Osteocyte (in vitro differentiated cells): ENCODE data around the gene CDC37L1. TPM values are rescaled to one million over a fixed set of nuclear protein-coding genes. Genes with fewer than 3 reads are reported as not detected.
"Not testable (repeated sequence)": the region's sequence is repeated elsewhere in the genome, so short reads cannot be mapped to it uniquely, and the experiment has no call there.

Experiments
- DNase-seq: peaks from one replicate; pipeline ENCODE4 v3.0.0; 2021; ENCODE audit warnings: mixed read lengths; ENCODE audit not compliant: unreplicated experiment; ENCODE audit errors: extremely low spot score
- H3K27ac Mint-ChIP-seq: one replicate; pipeline ENCODE4 v1.8.0; 2021; ENCODE audit warnings: mild to moderate bottlenecking, mixed read lengths; ENCODE audit not compliant: unreplicated experiment
- H3K27me3 Mint-ChIP-seq: one replicate; pipeline ENCODE4 v1.8.0; 2021; ENCODE audit warnings: mixed read lengths; ENCODE audit not compliant: unreplicated experiment
- H3K36me3 Mint-ChIP-seq: one replicate; pipeline ENCODE4 v1.8.0; 2021; ENCODE audit warnings: mixed read lengths; ENCODE audit not compliant: unreplicated experiment
- H3K4me1 Mint-ChIP-seq: one replicate; pipeline ENCODE4 v1.8.0; 2021; ENCODE audit warnings: mixed read lengths; ENCODE audit not compliant: unreplicated experiment
- H3K4me3 Mint-ChIP-seq: one replicate; pipeline ENCODE4 v1.8.0; 2021; ENCODE audit warnings: mild to moderate bottlenecking, moderate library complexity, mixed read lengths; ENCODE audit not compliant: unreplicated experiment
- H3K9me3 Mint-ChIP-seq: one replicate; pipeline ENCODE4 v1.8.0; 2021; ENCODE audit warnings: mixed read lengths; ENCODE audit not compliant: unreplicated experiment
- total RNA-seq: library from RNA; stranded (reverse); gene quantifications from 2 replicates; pipeline ENCODE4 v1.2.1, GENCODE V29; 2021
- TF ChIP-seq, protein P1 (sequence below): fragments of 200-600 bp; sonication (generic); IDR thresholded peaks from 2 replicates; pipeline ENCODE4 v1.5.0; 2021; ENCODE audit warnings: antibody characterized with exemption, mild to moderate bottlenecking, moderate library complexity

CDC37L1 gene
- total RNA-seq, 1 donor from 2014 or later, result 19.9 TPM

GRCh38 chr9:4642351-4642750, 37.0 kb upstream of the CDC37L1 start:
- H3K27ac Mint-ChIP-seq, result no peak overlapping the region
- H3K36me3 Mint-ChIP-seq, result no peaks in the 10 kb centered on the region
- H3K4me1 Mint-ChIP-seq, result peaks cover 3% of the 10 kb centered on the region
- H3K9me3 Mint-ChIP-seq, result no peaks in the 10 kb centered on the region
- peaks cover 10% of the 10 kb centered on the region for H3K27me3 Mint-ChIP-seq
- TF ChIP-seq, protein P1, sequence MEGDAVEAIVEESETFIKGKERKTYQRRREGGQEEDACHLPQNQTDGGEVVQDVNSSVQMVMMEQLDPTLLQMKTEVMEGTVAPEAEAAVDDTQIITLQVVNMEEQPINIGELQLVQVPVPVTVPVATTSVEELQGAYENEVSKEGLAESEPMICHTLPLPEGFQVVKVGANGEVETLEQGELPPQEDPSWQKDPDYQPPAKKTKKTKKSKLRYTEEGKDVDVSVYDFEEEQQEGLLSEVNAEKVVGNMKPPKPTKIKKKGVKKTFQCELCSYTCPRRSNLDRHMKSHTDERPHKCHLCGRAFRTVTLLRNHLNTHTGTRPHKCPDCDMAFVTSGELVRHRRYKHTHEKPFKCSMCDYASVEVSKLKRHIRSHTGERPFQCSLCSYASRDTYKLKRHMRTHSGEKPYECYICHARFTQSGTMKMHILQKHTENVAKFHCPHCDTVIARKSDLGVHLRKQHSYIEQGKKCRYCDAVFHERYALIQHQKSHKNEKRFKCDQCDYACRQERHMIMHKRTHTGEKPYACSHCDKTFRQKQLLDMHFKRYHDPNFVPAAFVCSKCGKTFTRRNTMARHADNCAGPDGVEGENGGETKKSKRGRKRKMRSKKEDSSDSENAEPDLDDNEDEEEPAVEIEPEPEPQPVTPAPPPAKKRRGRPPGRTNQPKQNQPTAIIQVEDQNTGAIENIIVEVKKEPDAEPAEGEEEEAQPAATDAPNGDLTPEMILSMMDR, result no peak
- DNase-seq, result no peak
- H3K4me3 Mint-ChIP-seq, result no peak overlapping the region

- Mint-ChIP-seq H3K27ac (no peak overlapping the region), H3K36me3 (no peaks in the 10 kb centered on the region), H3K27me3 (peaks cover 7% of the 10 kb centered on the region), H3K4me3 (no peak overlapping the region), H3K4me1 (no peaks in the 10 kb centered on the region), H3K9me3 (no peaks in the 10 kb centered on the region)
- TF ChIP-seq, protein P1, result no peak
- no peak for DNase-seq
Measured at GRCh38 chr9:4654084-4654483, 25.3 kb upstream of the CDC37L1 start.

DNA sequence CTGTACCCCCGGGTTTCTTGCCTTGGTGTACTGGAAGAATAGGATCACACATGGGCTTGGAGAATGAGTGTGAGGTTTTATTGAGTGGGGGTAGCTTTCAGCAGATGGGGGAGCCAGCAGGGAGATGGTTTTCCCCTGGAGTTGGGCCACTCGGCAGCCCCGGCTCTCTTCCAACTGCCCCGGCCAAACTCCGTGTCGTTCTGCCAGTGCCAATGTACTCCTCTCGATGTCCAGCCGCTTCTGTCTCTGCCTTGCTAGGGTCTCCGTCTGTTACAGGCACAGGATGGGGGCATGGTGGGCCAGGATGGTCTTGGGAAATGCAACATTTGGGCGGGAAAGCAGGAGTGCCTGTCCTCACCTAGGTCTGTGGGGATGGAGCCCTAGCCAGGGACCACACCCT, 24.8 kb upstream of the CDC37L1 start:
- no peaks in the 10 kb centered on the region for H3K9me3 Mint-ChIP-seq
- no peak overlapping the region for H3K27ac Mint-ChIP-seq
- H3K4me1 Mint-ChIP-seq, result no peaks in the 10 kb centered on the region
- peaks cover 7% of the 10 kb centered on the region for H3K27me3 Mint-ChIP-seq
- no peak overlapping the region for H3K4me3 Mint-ChIP-seq
- TF ChIP-seq, protein P1, result no peak
- H3K36me3 Mint-ChIP-seq, result no peaks in the 10 kb centered on the region
- no peak for DNase-seq

DNA sequence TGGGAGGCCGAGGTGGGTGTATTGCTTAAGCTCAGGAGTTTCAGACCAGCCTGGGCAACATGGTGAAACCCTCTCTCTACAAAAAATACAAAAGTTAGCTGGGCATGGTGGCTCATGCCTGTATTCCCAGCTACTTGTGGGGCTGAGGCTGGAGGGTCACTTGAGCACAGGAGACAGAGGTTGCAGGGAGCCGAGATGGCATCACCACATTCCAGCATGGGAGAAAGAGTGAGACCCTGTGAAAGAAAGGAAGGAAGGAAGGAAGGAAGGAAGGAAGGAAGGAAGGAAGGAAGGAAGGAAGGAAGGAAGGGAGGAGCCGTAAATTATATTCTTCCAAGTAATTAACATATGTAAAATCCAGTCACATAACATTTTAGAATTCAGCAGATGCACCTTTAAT, 23.2 kb upstream of the CDC37L1 start:
- not testable (repeated sequence) for H3K27me3 Mint-ChIP-seq, DNase-seq, H3K9me3 Mint-ChIP-seq, H3K36me3 Mint-ChIP-seq, H3K4me1 Mint-ChIP-seq, H3K4me3 Mint-ChIP-seq, H3K27ac Mint-ChIP-seq

DNA sequence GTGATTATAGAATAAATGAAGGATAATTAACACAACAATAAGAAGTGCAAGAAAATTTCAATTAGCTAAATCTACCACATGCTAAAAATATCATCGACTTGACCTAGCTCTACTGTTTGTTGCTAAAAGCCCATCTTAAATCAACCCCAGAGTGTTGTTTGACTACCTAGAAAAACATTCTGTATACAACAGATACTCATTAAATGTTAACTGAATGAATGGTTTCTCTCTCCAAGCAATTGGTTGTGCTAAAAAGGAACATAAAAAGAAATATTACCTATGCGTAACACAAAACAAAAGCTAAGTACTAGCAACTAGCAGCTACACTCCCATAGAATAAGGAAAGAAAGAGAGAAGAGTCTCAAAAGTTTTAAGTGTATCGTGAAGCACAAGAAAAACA, 22.7 kb upstream of the CDC37L1 start:
- Mint-ChIP-seq H3K4me3 (no peak overlapping the region), H3K36me3 (no peaks in the 10 kb centered on the region), H3K27ac (no peak overlapping the region), H3K9me3 (no peaks in the 10 kb centered on the region), H3K27me3 (peaks cover 2% of the 10 kb centered on the region), H3K4me1 (peaks cover 9% of the 10 kb centered on the region)
- DNase-seq, result no peak
- TF ChIP-seq, protein P1, result no peak
